Sigmoid colon (tissue), 3 donors: ENCODE results near the gene RABGGTA.

Experiments
- CTCF ChIP-seq, 4 experiments: fragments of 450-650 bp in 3 of 4; fragments of 200-600 bp in 1 of 4; IDR thresholded peaks; one replicate each; pipeline ENCODE4 v1.5.1; 2016 to 2019; ENCODE audit warnings: antibody characterized with exemption in 4 of 4, mild to moderate bottlenecking in 3 of 4, moderate library complexity in 2 of 4
- POLR2A ChIP-seq, 2 donors: fragments of 450-650 bp; IDR thresholded peaks; one replicate each; pipeline ENCODE4 v1.6.1; 2016; ENCODE audit warnings: antibody characterized with exemption in 2 of 2, mild to moderate bottlenecking in 2 of 2, moderate library complexity in 2 of 2

GRCh38 chr14:24280797-24281460 lies 9.5 kb upstream of the RABGGTA start:
- TF ChIP-seq CTCF (IDR thresholded peaks at IDR 0.05), result no peak
- no peak for TF ChIP-seq POLR2A (IDR thresholded peaks at IDR 0.05)
